HG02981 (cell line): ENCODE results near the gene SLC26A1.
A peak's percentile ranks its signal among the peaks of the same experiment; 100 is the strongest.
"Not testable (repeated sequence)": the region's sequence is repeated elsewhere in the genome, so short reads cannot be mapped to it uniquely, and the experiment has no call there.

ENCODE experiments used
- ATAC-seq: cut with Tn5 transposase; IDR thresholded peaks from one replicate; pipeline ENCODE4 v1.9.1; 2021; ENCODE audit warnings: mild to moderate bottlenecking, moderate library complexity; ENCODE audit not compliant: unreplicated experiment

The SLC26A1 gene

GRCh38 chr4:999240-999863 lies 6.1 kb upstream of the SLC26A1 start:
- ATAC-seq, result not testable (repeated sequence)

GRCh38 chr4:998096-998691 lies 5.0 kb upstream of the SLC26A1 start:
- no peak for ATAC-seq

- ATAC-seq, result no peak
Measured at GRCh38 chr4:997375-998071, 4.3 kb upstream of the SLC26A1 start.

GRCh38 chr4:996997-997374 lies 3.8 kb upstream of the SLC26A1 start:
- ATAC-seq, result no peak

GRCh38 chr4:996030-996996 lies 3.1 kb upstream of the SLC26A1 start:
- no peak for ATAC-seq

GRCh38 chr4:995311-996026 lies 2.3 kb upstream of the SLC26A1 start:
- no peak for ATAC-seq

- no peak for ATAC-seq
Measured at GRCh38 chr4:992297-993110, 700 bp downstream of the SLC26A1 start.

- no peak for ATAC-seq
Measured at GRCh38 chr4:991451-992296, 1.5 kb downstream of the SLC26A1 start.

GRCh38 chr4:990746-991367 lies 2.3 kb downstream of the SLC26A1 start:
- ATAC-seq, result no peak

- ATAC-seq, result no peak
Measured at GRCh38 chr4:989722-990471, 3.3 kb downstream of the SLC26A1 start.

- ATAC-seq, result no peak
Measured at GRCh38 chr4:988726-989721, 4.2 kb downstream of the SLC26A1 start.

GRCh38 chr4:987624-988513 lies 5.3 kb downstream of the SLC26A1 start:
- no peak for ATAC-seq

- ATAC-seq, result peak; percentile 60
Measured at GRCh38 chr4:986879-987623, 6.2 kb downstream of the SLC26A1 start, which contains the start of gene IDUA. TSS of gene IDUA (plus strand) at chr4:987044. CDS start at chr4:987085, 41 bp downstream.

- peak; percentile 12 for ATAC-seq
Measured at GRCh38 chr4:986428-986878, 6.8 kb downstream of the SLC26A1 start.
